Gastrocnemius medialis (tissue), 4 donors: ENCODE measurements around the gene S100A8.

Experiments
- CTCF ChIP-seq, 5 experiments: fragments of 450-650 bp in 3 of 5; fragments of 200-600 bp in 2 of 5; sonication (generic) in 2 of 5; IDR thresholded peaks in 4 of 5; conservative IDR thresholded peaks in 1 of 5; 1 replicate in 4 of 5; 2 replicates in 1 of 5; pipeline ENCODE4 v1.5.1; 2016 to 2019; ENCODE audit warnings: antibody characterized with exemption in 5 of 5, mild to moderate bottlenecking in 3 of 5, moderate library complexity in 3 of 5
- POLR2A ChIP-seq, 2 donors: fragments of 450-650 bp; IDR thresholded peaks; one replicate each; pipeline ENCODE4 v1.6.1; 2017; ENCODE audit warnings: antibody characterized with exemption in 2 of 2, mild to moderate bottlenecking in 2 of 2, moderate library complexity in 2 of 2

DNA sequence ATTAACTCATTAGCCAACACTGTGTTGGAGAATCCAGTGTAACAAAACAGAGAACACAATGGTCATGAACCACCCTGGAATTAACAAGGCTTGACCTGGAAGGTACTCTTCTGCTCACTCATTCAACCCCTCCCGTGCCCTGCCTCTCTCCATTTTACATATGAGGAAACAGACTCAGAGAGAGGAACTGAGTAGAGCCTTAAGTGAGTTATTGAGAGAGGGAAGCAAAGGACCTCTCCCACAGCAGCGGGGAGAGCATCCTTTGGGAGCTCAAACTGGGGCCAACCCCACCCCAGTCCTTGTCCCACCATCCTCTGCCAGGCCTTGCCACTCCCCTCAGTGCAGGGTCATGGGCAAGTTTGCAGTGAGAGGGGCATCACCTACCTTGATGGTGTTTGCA, 16.8 kb downstream of the S100A8 start:
- TF ChIP-seq CTCF (IDR thresholded peaks at IDR 0.05 in 4 of 5, conservative IDR thresholded peaks at IDR 0.05 in 1 of 5) (no peak), POLR2A (IDR thresholded peaks at IDR 0.05) (no peak)
